HepG2 (cell line): ENCODE results near the gene DUSP15. TPM values are rescaled to one million over a fixed set of nuclear protein-coding genes. Genes with fewer than 3 reads are reported as not detected.

ENCODE experiments used
- ATF1 ChIP-seq: IDR thresholded peaks from 2 replicates; pipeline ENCODE4 v1.6.1; 2016; ENCODE audit warnings: mild to moderate bottlenecking, control low read depth
- CEBPG ChIP-seq: IDR thresholded peaks from 2 replicates; pipeline ENCODE4 v1.6.1; 2016
- FOXJ3 ChIP-seq: sonication (generic); formaldehyde crosslinking; IDR thresholded peaks from 2 replicates; pipeline ENCODE4 v1.4.0; 2020; ENCODE audit warnings: missing genetic modification reagents, mild to moderate bottlenecking, borderline replicate concordance
- HNRNPL ChIP-seq: fragments of 200-400 bp; formaldehyde crosslinking; IDR thresholded peaks from 2 replicates; pipeline ENCODE4 v1.6.1; 2017; ENCODE audit warnings: mild to moderate bottlenecking, low read depth, low read length
- IKZF5 ChIP-seq: IDR thresholded peaks from 2 replicates; pipeline ENCODE4 v1.6.1; 2018; ENCODE audit warnings: missing genetic modification reagents, mild to moderate bottlenecking, missing compliant biosample characterization
- KIAA2018 ChIP-seq: sonication (generic); formaldehyde crosslinking; IDR thresholded peaks from 2 replicates; pipeline ENCODE4 v1.5.0; 2020; ENCODE audit warnings: mild to moderate bottlenecking, missing genetic modification reagents, borderline replicate concordance
- NFIB ChIP-seq: sonication (generic); formaldehyde crosslinking; IDR thresholded peaks from 2 replicates; pipeline ENCODE4 v1.9.0; 2021; ENCODE audit warnings: missing genetic modification reagents, mild to moderate bottlenecking, borderline replicate concordance
- NFKB2 ChIP-seq: sonication (generic); formaldehyde crosslinking; IDR thresholded peaks from 2 replicates; pipeline ENCODE4 v1.4.0; 2020; ENCODE audit warnings: missing genetic modification reagents, borderline replicate concordance
- SP4 ChIP-seq: sonication (generic); formaldehyde crosslinking; IDR thresholded peaks from 2 replicates; pipeline ENCODE4 v1.8.1; 2023; ENCODE audit warnings: mild to moderate bottlenecking, missing genetic modification reagents
- SPEN ChIP-seq: sonication (generic); formaldehyde crosslinking; IDR thresholded peaks from 2 replicates; pipeline ENCODE4 v1.5.1; 2020; ENCODE audit warnings: low read depth, mild to moderate bottlenecking, missing genetic modification reagents
- TEAD3 ChIP-seq: optimal IDR thresholded peaks from 2 replicates; pipeline ENCODE3; 2016; ENCODE audit warnings: borderline replicate concordance
- TOPORS ChIP-seq: sonication (generic); formaldehyde crosslinking; IDR thresholded peaks from 2 replicates; pipeline ENCODE4 v1.8.0; 2023; ENCODE audit warnings: mild to moderate bottlenecking, missing genetic modification reagents
- ZNF281 ChIP-seq: sonication (generic); formaldehyde crosslinking; IDR thresholded peaks from 2 replicates; pipeline ENCODE4 v1.4.0; 2020; ENCODE audit warnings: missing genetic modification reagents, borderline replicate concordance
- ZNF34 ChIP-seq: sonication (generic); formaldehyde crosslinking; IDR thresholded peaks from 2 replicates; pipeline ENCODE4 v1.4.0; 2020; ENCODE audit warnings: mild to moderate bottlenecking, missing genetic modification reagents, borderline replicate concordance
- ZNF563 ChIP-seq: sonication (generic); formaldehyde crosslinking; IDR thresholded peaks from 2 replicates; pipeline ENCODE4 v1.8.0; 2022; ENCODE audit warnings: mild to moderate bottlenecking, moderate library complexity, missing genetic modification reagents
- ZNF891 ChIP-seq: sonication (generic); formaldehyde crosslinking; IDR thresholded peaks from 2 replicates; pipeline ENCODE4 v1.5.0; 2020; ENCODE audit warnings: mild to moderate bottlenecking, missing genetic modification reagents
- ZSCAN20 ChIP-seq: sonication (generic); formaldehyde crosslinking; IDR thresholded peaks from 2 replicates; pipeline ENCODE4 v1.4.0; 2020; ENCODE audit warnings: missing genetic modification reagents, mild to moderate bottlenecking, borderline replicate concordance
- polyA plus RNA-seq, 8 experiments: library from polyadenylated mRNA; depleted of rRNA in 3 of 8; stranded (reverse) in 7 of 8; unstranded in 1 of 8; fragments of >200 nt; fragmentation: Illumina TruSeq in 4 of 8; extraction: Trizol in 4 of 8; gene quantifications; 2 replicates each; pipeline versions ENCODE4 v1.2.1 to v1.2.3, GENCODE V29; 2011 to 2016; ENCODE audit warnings: low read depth in 4 of 8, missing spikeins in 1 of 8, mixed read lengths in 1 of 8; ENCODE audit not compliant: insufficient read depth in 1 of 8
- total RNA-seq, 5 experiments: library from RNA; depleted of rRNA; stranded (reverse); fragments of >200 nt; fragmentation: Illumina TruSeq; extraction: Trizol; gene quantifications; 2 replicates each; pipeline ENCODE4 v1.2.3, GENCODE V29; 2016; ENCODE audit warnings: low read depth in 1 of 5

DUSP15 gene
- total and polyA plus RNA-seq, 2 of the 13 experiments (the other 11 are each of a cell fraction or from before 2014, with no cell fraction given), result 0.17 to 0.93 TPM

- TF ChIP-seq ZNF281 (CRISPR knock-in tag), result no peak
- no peak for TF ChIP-seq ATF1
- TF ChIP-seq SP4 (CRISPR knock-in tag), result peak; percentile 64; the same call in 1 of the 2 replicates
- TF ChIP-seq CEBPG (CRISPR knock-in tag), result no peak
- 0 out of 2 replicates have a peak, but pooled peaks have one; percentile 43 for TF ChIP-seq TOPORS (CRISPR knock-in tag)
- TF ChIP-seq IKZF5 (CRISPR knock-in tag), result peak; percentile 46; the same call in 1 of the 2 replicates
- no peak for TF ChIP-seq ZNF34 (CRISPR knock-in tag)
- 0 out of 2 replicates have a peak, but pooled peaks have one; percentile 23 for TF ChIP-seq ZSCAN20 (CRISPR knock-in tag)
- peak; percentile 39; the same call in 1 of the 2 replicates for TF ChIP-seq NFKB2 (CRISPR knock-in tag)
- peak; percentile 30; the same call in 1 of the 2 replicates for TF ChIP-seq SPEN
- TF ChIP-seq NFIB (CRISPR knock-in tag), result no peak
- peak; percentile 45 for TF ChIP-seq TEAD3
- TF ChIP-seq KIAA2018 (CRISPR knock-in tag), result no peak
- peak; percentile 34; the same call in 1 of the 2 replicates for TF ChIP-seq HNRNPL
- TF ChIP-seq ZNF891 (CRISPR knock-in tag), result peak; percentile 82
- TF ChIP-seq ZNF563 (CRISPR knock-in tag), result no peak
- no peak for TF ChIP-seq FOXJ3 (CRISPR knock-in tag)
Measured at GRCh38 chr20:31822421-31823330, 47.7 kb downstream of the DUSP15 start (continued).
